HCT116 (cell line): Measurements from ENCODE around the gene TREM1. TPM values are rescaled to one million over a fixed set of nuclear protein-coding genes. Genes with fewer than 3 reads are reported as not detected.

Experiments
- ATAC-seq: fragments of 200-7000 bp; cut with Tn5 transposase; 2 replicates; pipeline ENCODE4 v1.9.1; 2020; ENCODE audit warnings: mild to moderate bottlenecking, moderate library complexity
- BruUV-seq: library from RNA; stranded (reverse); fragments of 400-500 nt; replicated peaks from 2 replicates; lab custom pipeline; 2021; lab: Mats Ljungman, UMichigan
- CTCF ChIA-PET: fragments of 300-600 bp; sonication (Branson Sonifier 250); formaldehyde crosslinking; loops from one replicate; lab custom pipeline; 2021; ENCODE audit warnings: antibody characterized with exemption; lab: Charles Lee
- POLR2A ChIA-PET: fragments of 300-600, 350-600 bp; sonication (Branson Sonifier 250); formaldehyde crosslinking; loops from one replicate; lab custom pipeline; 2021; ENCODE audit warnings: antibody characterized with exemption; lab: Charles Lee
- RAD21 ChIA-PET, 2 experiments: fragments of 300-600 bp; sonication (Branson Sonifier 250); formaldehyde crosslinking; loops; one replicate each; lab custom pipeline; 2023; ENCODE audit warnings: low total read pairs in 2 of 2; ENCODE audit not compliant: uncharacterized antibody in 2 of 2, unreplicated experiment in 2 of 2, low non-redundant PET in 1 of 2; lab: Charles Lee
- DNase-seq: peaks from one replicate; pipeline ENCODE4 v3.0.0-alpha.2; 2010; ENCODE audit warnings: low read depth, low spot score
- H2AFZ ChIP-seq: fragments of 200-600 bp; shearing (Covaris generic), sonication (generic); 2 replicates; pipeline ENCODE4 v1.6.1; 2017; ENCODE audit warnings: low read depth, mixed run types, mixed read lengths, antibody characterized with exemption, low read length; ENCODE audit not compliant: poor library complexity, severe bottlenecking
- H3K27ac ChIP-seq: 2 replicates; pipeline ENCODE4 v1.5.1; 2012; ENCODE audit warnings: low read depth, low read length
- H3K27me3 ChIP-seq: fragments of 200-600 bp; sonication (generic); 2 replicates; pipeline ENCODE4 v1.6.1; 2016; ENCODE audit warnings: mixed run types, low read length, mixed read lengths; ENCODE audit not compliant: insufficient read depth
- H3K36me3 ChIP-seq, 2 experiments: fragments of 200-500 bp in 1 of 2; fragments of 200-600 bp in 1 of 2; sonication (Bioruptor generic) in 1 of 2; sonication (generic) in 1 of 2; 2 replicates each; pipeline versions ENCODE4 v1.5.1 to v1.6.1; 2014 to 2016; ENCODE audit warnings: low read length in 2 of 2, inconsistent platforms in 1 of 2, mixed read lengths in 1 of 2, mixed run types in 1 of 2; ENCODE audit not compliant: insufficient read depth in 2 of 2, control insufficient read depth in 1 of 2
- H3K4me1 ChIP-seq, 2 experiments: fragments of 200-600 bp in 1 of 2; sonication (generic) in 1 of 2; 2 replicates each; pipeline versions ENCODE4 v1.5.1 to v1.6.1; 2012 to 2017; ENCODE audit warnings: low read length in 2 of 2, inconsistent platforms in 1 of 2, mild to moderate bottlenecking in 1 of 2, mixed read lengths in 1 of 2, mixed run types in 1 of 2, moderate library complexity in 1 of 2; ENCODE audit not compliant: insufficient read depth in 2 of 2, control insufficient read depth in 1 of 2
- H3K4me2 ChIP-seq: fragments of 200-600 bp; sonication (generic); 2 replicates; pipeline ENCODE4 v1.6.1; 2017; ENCODE audit warnings: mixed run types, low read length, mixed read lengths
- H3K4me3 ChIP-seq, 2 experiments: fragments of 200-600 bp in 1 of 2; sonication (generic) in 1 of 2; replicated peaks in 1 of 2; 2 replicates each; pipeline ENCODE4 v1.5.1; 2011 to 2016; ENCODE audit warnings: low read length in 2 of 2, control low read depth in 1 of 2, low read depth in 1 of 2, mild to moderate bottlenecking in 1 of 2, mixed read lengths in 1 of 2, mixed run types in 1 of 2
- H3K79me2 ChIP-seq: fragments of 200-600 bp; sonication (generic); 2 replicates; pipeline ENCODE4 v1.6.1; 2017; ENCODE audit warnings: mild to moderate bottlenecking, mixed run types, low read length, moderate library complexity, mixed read lengths; ENCODE audit not compliant: insufficient read depth
- H3K9ac ChIP-seq: fragments of 200-600 bp; sonication (generic); 2 replicates; pipeline ENCODE4 v1.6.1; 2016; ENCODE audit warnings: low read length, mixed read lengths
- H3K9me2 ChIP-seq: fragments of 200-600 bp; sonication (generic), shearing (Covaris generic); 2 replicates; pipeline ENCODE4 v1.6.1; 2017; ENCODE audit warnings: mixed run types, mild to moderate bottlenecking, moderate library complexity; ENCODE audit not compliant: insufficient read depth
- H3K9me3 ChIP-seq, 2 experiments: fragments of 200-500 bp in 1 of 2; fragments of 200-600 bp in 1 of 2; sonication (Bioruptor generic) in 1 of 2; sonication (generic) in 1 of 2; 2 replicates each; pipeline ENCODE4 v1.6.1; 2014 to 2017; ENCODE audit warnings: low read length in 2 of 2, mixed read lengths in 2 of 2, inconsistent platforms in 1 of 2, low read depth in 1 of 2, mild to moderate bottlenecking in 1 of 2, mixed run types in 1 of 2, moderate library complexity in 1 of 2; ENCODE audit not compliant: control insufficient read depth in 1 of 2, insufficient read depth in 1 of 2
- H4K20me1 ChIP-seq: fragments of 200-600 bp; sonication (generic), shearing (Covaris generic); 2 replicates; pipeline ENCODE4 v1.6.1; 2017; ENCODE audit warnings: mixed run types, mild to moderate bottlenecking, moderate library complexity; ENCODE audit not compliant: insufficient read depth
- CEBPB ChIP-seq: IDR thresholded peaks from 2 replicates; pipeline ENCODE4 v1.6.1; 2012; ENCODE audit warnings: low read depth
- FOSL1 ChIP-seq: IDR thresholded peaks from 2 replicates; pipeline ENCODE4 v1.6.1; 2012; ENCODE audit warnings: low read depth
- POLR2A ChIP-seq: IDR thresholded peaks from 2 replicates; pipeline ENCODE4 v1.7.0; 2011; ENCODE audit warnings: borderline replicate concordance; ENCODE audit not compliant: insufficient read depth, insufficient read length; ENCODE audit errors: extremely low read depth
- POLR2AphosphoS5 ChIP-seq: IDR thresholded peaks from 2 replicates; pipeline ENCODE4 v1.6.1; 2011; ENCODE audit warnings: mild to moderate bottlenecking, low read depth, low read length, moderate library complexity
- RAD21 ChIP-seq: IDR thresholded peaks from 2 replicates; pipeline ENCODE4 v1.6.1; 2012; ENCODE audit warnings: low read depth, mild to moderate bottlenecking
- SIN3A ChIP-seq: IDR thresholded peaks from 2 replicates; pipeline ENCODE4 v1.6.1; 2012; ENCODE audit warnings: low read depth
- SRF ChIP-seq: IDR thresholded peaks from 2 replicates; pipeline ENCODE4 v1.6.1; 2012; ENCODE audit warnings: low read depth
- TCF7L2 ChIP-seq: IDR thresholded peaks from 2 replicates; pipeline ENCODE4 v1.7.0; 2011; ENCODE audit warnings: borderline replicate concordance, inconsistent platforms; ENCODE audit not compliant: insufficient read depth, insufficient read length; ENCODE audit errors: extremely low read depth
- intact Hi-C: fragments of 100-400 bp; cut with micrococcal nuclease; formaldehyde crosslinking; loops from 2 replicates; pipeline ENCODE4 v1.10.0; 2022
- total RNA-seq: library from RNA; stranded (reverse); gene quantifications from one replicate; pipeline ENCODE4 v1.2.1, GENCODE V29; 2021; ENCODE audit not compliant: unreplicated experiment
- TF ChIP-seq, protein P1 (sequence below): IDR thresholded peaks from 2 replicates; pipeline ENCODE4 v1.6.1; 2011; ENCODE audit warnings: mild to moderate bottlenecking, low read length, moderate library complexity; ENCODE audit not compliant: insufficient replicate concordance; ENCODE audit errors: extremely low read depth
- TF ChIP-seq, protein P2 (sequence below): IDR thresholded peaks from 2 replicates; pipeline ENCODE4 v1.6.1; 2012
- TF ChIP-seq, protein P3 (sequence below): IDR thresholded peaks from 2 replicates; pipeline ENCODE4 v1.6.1; 2012

The TREM1 gene
- total RNA-seq, 1 experiment from 2014 or later, result 0.22 TPM

DNA sequence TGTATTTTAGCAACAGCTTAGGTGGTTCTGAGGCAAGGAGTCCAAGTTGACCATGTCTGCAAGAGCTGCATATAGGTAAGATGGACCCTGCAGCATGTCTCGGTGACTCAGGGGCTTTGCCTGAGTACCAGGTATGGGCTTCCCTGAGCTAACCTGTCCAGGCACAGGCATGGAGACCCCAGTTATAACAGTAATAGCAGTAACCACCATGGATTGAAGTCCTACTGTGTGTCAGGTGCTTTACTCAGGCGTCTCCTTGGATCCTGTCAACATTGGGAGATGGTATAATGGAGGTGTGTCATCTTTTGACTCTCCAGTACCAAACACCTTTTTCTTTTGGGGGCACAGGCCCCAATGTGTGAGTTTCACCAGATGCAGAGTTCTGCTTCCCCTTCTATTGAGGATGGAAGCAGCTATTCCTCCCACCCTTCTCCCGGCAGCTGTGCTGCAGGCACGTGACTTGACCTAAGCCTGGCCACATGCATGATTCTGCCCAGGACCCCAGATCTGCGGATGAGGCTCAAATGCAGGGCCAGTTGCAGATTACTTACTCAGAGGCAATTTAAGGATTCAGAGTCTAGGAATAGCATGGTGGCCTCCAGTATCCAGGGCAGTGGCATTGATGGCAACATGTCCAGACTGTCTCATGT is 13.8 kb downstream of the TREM1 start:
- no peak overlapping the region for H3K4me2 ChIP-seq
- ATAC-seq (no peak), DNase-seq (no peak)
- H3K36me3 ChIP-seq, result no peaks in the 10 kb centered on the region
- POLR2A ChIA-PET, result no interaction called here
- no peak for TF ChIP-seq RAD21
- no peak for TF ChIP-seq CEBPB
- TF ChIP-seq POLR2A, result no peak
- TF ChIP-seq FOSL1, result no peak
- no peak for TF ChIP-seq POLR2AphosphoS5
- TF ChIP-seq, protein P1, sequence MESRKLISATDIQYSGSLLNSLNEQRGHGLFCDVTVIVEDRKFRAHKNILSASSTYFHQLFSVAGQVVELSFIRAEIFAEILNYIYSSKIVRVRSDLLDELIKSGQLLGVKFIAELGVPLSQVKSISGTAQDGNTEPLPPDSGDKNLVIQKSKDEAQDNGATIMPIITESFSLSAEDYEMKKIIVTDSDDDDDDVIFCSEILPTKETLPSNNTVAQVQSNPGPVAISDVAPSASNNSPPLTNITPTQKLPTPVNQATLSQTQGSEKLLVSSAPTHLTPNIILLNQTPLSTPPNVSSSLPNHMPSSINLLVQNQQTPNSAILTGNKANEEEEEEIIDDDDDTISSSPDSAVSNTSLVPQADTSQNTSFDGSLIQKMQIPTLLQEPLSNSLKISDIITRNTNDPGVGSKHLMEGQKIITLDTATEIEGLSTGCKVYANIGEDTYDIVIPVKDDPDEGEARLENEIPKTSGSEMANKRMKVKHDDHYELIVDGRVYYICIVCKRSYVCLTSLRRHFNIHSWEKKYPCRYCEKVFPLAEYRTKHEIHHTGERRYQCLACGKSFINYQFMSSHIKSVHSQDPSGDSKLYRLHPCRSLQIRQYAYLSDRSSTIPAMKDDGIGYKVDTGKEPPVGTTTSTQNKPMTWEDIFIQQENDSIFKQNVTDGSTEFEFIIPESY, result no peak
- no peak for TF ChIP-seq SRF
- TF ChIP-seq, protein P2, sequence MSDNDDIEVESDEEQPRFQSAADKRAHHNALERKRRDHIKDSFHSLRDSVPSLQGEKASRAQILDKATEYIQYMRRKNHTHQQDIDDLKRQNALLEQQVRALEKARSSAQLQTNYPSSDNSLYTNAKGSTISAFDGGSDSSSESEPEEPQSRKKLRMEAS, result no peak
- TF ChIP-seq TCF7L2, result no peak
- TF ChIP-seq, protein P3, sequence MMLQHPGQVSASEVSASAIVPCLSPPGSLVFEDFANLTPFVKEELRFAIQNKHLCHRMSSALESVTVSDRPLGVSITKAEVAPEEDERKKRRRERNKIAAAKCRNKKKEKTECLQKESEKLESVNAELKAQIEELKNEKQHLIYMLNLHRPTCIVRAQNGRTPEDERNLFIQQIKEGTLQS, result no peak
- TF ChIP-seq SIN3A, result no peak
- no peaks in the 10 kb centered on the region for H3K9me3 ChIP-seq
- H3K27ac ChIP-seq, result no peak overlapping the region
- no peak overlapping the region for H3K4me3 ChIP-seq
- CTCF ChIA-PET, result no interaction called here
- H3K9ac ChIP-seq, result no peak overlapping the region
- no peaks in the 10 kb centered on the region for H4K20me1 ChIP-seq
- RAD21 ChIA-PET, result no interaction called here
- peaks cover 15% of the 10 kb centered on the region; the same call in 1 of the 2 replicates for H3K27me3 ChIP-seq
- H3K4me1 ChIP-seq, result no peaks in the 10 kb centered on the region
- BruUV-seq, result no TSS peak
- intact Hi-C loops, result no loop called here
- H3K79me2 ChIP-seq, result no peaks in the 10 kb centered on the region
- no peaks in the 10 kb centered on the region for H3K9me2 ChIP-seq
- no peak overlapping the region for H2AFZ ChIP-seq
